Coronary artery (tissue), 2 donors: ENCODE measurements around the gene OR5T3.

Source experiments
- DNase-seq: peaks from one replicate; pipeline ENCODE4 v3.0.0-alpha.2; 2017; ENCODE audit warnings: low spot score
- H3K27ac ChIP-seq, 2 donors: fragments of 200-600 bp; sonication (generic); one replicate each; pipeline ENCODE4 v1.5.1; 2016 to 2019
- H3K4me3 ChIP-seq: fragments of 200-600 bp; sonication (generic); 2 replicates; pipeline ENCODE4 v1.5.1; 2016; ENCODE audit warnings: mild to moderate bottlenecking, moderate library complexity
- CTCF ChIP-seq: fragments of 200-600 bp; sonication (generic); IDR thresholded peaks from one replicate; pipeline ENCODE4 v1.5.1; 2019; ENCODE audit warnings: antibody characterized with exemption

OR5T3 gene

GRCh38 chr11:56292154-56292553, 40.1 kb downstream of the OR5T3 start, which contains the start of gene OR8H1:
TSS of gene OR8H1 (minus strand) at chr11:56292254. CDS start at chr11:56291062, 1,192 bp downstream.
- Histone ChIP-seq H3K27ac (no peak within 1 kb of the TSS), H3K4me3 (no peak within 1 kb of the TSS)
- TF ChIP-seq CTCF = no peak
- DNase-seq = no peak

- no peak overlapping the region for H3K4me3 ChIP-seq
- DNase-seq = no peak
- TF ChIP-seq CTCF = no peak
- H3K27ac ChIP-seq = no peak overlapping the region
Observed at GRCh38 chr11:56296898-56297297, 44.8 kb downstream of the OR5T3 start.
